Endothelial cell (in vitro differentiated cells): ENCODE measurements around the gene IL23A. TPM values are rescaled to one million over a fixed set of nuclear protein-coding genes. Genes with fewer than 3 reads are reported as not detected.
A peak's percentile ranks its signal among the peaks of the same experiment; 100 is the strongest.

Experiments
- DNase-seq: peaks from one replicate; pipeline ENCODE4 v3.0.0; 2021; ENCODE audit warnings: low spot score
- H3K27ac Mint-ChIP-seq: one replicate; pipeline ENCODE4 v1.8.0; 2021; ENCODE audit warnings: mixed read lengths, inconsistent platforms; ENCODE audit not compliant: unreplicated experiment
- H3K27me3 Mint-ChIP-seq: one replicate; pipeline ENCODE4 v1.8.0; 2021; ENCODE audit warnings: mild to moderate bottlenecking, moderate library complexity, mixed read lengths, inconsistent platforms; ENCODE audit not compliant: unreplicated experiment
- H3K36me3 Mint-ChIP-seq: one replicate; pipeline ENCODE4 v1.8.0; 2021; ENCODE audit warnings: mild to moderate bottlenecking, low read depth, mixed read lengths, inconsistent platforms; ENCODE audit not compliant: unreplicated experiment
- H3K4me1 Mint-ChIP-seq: one replicate; pipeline ENCODE4 v1.8.0; 2021; ENCODE audit warnings: mild to moderate bottlenecking, mixed read lengths, inconsistent platforms; ENCODE audit not compliant: unreplicated experiment
- H3K4me3 Mint-ChIP-seq: one replicate; pipeline ENCODE4 v1.8.0; 2021; ENCODE audit warnings: mild to moderate bottlenecking, mixed read lengths, inconsistent platforms; ENCODE audit not compliant: unreplicated experiment
- H3K9me3 Mint-ChIP-seq: one replicate; pipeline ENCODE4 v1.8.0; 2021; ENCODE audit warnings: mixed read lengths, inconsistent platforms; ENCODE audit not compliant: unreplicated experiment
- CTCF ChIP-seq: fragments of 200-600 bp; sonication (generic); IDR thresholded peaks from one replicate; pipeline ENCODE4 v1.5.0; 2021; ENCODE audit warnings: antibody characterized with exemption; ENCODE audit not compliant: unreplicated experiment
- long read RNA-seq: library from polyadenylated mRNA; unstranded; transcript quantifications from one replicate; pipeline ENCODE4 v2.0.0, GENCODE V29; 2020; ENCODE audit not compliant: unreplicated experiment
- total RNA-seq: library from RNA; stranded (reverse); fragmentation: NEBNext Ultra II Directional; extraction: Animal tissue kit (Norgen Biotek cat#: 25700); gene quantifications from one replicate; pipeline ENCODE4 v1.2.1, GENCODE V29; 2021; ENCODE audit not compliant: unreplicated experiment

The IL23A gene, protein sequence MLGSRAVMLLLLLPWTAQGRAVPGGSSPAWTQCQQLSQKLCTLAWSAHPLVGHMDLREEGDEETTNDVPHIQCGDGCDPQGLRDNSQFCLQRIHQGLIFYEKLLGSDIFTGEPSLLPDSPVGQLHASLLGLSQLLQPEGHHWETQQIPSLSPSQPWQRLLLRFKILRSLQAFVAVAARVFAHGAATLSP
- total RNA-seq = 0.80 TPM
- long read RNA-seq = 0 reads

- H3K9me3 Mint-ChIP-seq = no peaks in the 10 kb centered on the region
- no peak for TF ChIP-seq CTCF
- H3K27me3 Mint-ChIP-seq = peaks cover 9% of the 10 kb centered on the region
- peaks cover 23% of the 10 kb centered on the region for H3K4me1 Mint-ChIP-seq
- peaks cover 8% of the 10 kb centered on the region for H3K36me3 Mint-ChIP-seq
- DNase-seq = no peak
- H3K27ac Mint-ChIP-seq = peak within 1 kb of the TSS; percentile 65
- H3K4me3 Mint-ChIP-seq = peak within 1 kb of the TSS; percentile 52
Measured at GRCh38 chr12:56338308-56339157, at the start of gene IL23A. TSS of gene IL23A (plus strand) at chr12:56338884. CDS start at chr12:56339045, 161 bp downstream.

DNA sequence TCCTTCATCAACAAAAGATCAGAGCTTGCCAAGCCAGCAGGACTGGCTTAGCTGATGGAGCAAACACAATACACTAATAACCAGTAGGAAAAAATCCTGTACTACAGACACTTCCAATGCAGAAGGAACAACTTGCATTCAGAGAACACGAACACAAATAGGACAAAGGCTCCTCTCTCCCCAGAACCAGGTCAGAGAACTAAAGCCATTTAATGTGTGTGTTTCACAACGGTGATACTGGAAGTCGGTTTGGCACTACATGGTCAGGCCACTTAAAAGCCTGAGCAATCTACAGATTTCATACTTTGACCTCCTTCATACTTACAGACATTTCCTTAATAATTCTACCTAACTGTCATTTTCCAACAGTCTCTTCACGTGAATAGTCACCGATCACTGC lies 44.9 kb upstream of the IL23A start:
- no peak for DNase-seq
- H3K4me1 Mint-ChIP-seq = no peaks in the 10 kb centered on the region
- H3K9me3 Mint-ChIP-seq = no peaks in the 10 kb centered on the region
- H3K36me3 Mint-ChIP-seq = peaks cover 10% of the 10 kb centered on the region
- no peaks in the 10 kb centered on the region for H3K27me3 Mint-ChIP-seq
- H3K4me3 Mint-ChIP-seq = no peak overlapping the region
- no peak for TF ChIP-seq CTCF
- no peak overlapping the region for H3K27ac Mint-ChIP-seq

GRCh38 chr12:56296295-56296694 lies 42.4 kb upstream of the IL23A start:
- no peak overlapping the region for H3K27ac Mint-ChIP-seq
- no peak for DNase-seq
- H3K4me3 Mint-ChIP-seq = no peak overlapping the region
- H3K4me1 Mint-ChIP-seq = peaks cover 10% of the 10 kb centered on the region
- H3K36me3 Mint-ChIP-seq = peaks cover 4% of the 10 kb centered on the region
- H3K27me3 Mint-ChIP-seq = peaks cover 6% of the 10 kb centered on the region
- TF ChIP-seq CTCF = no peak
- H3K9me3 Mint-ChIP-seq = no peaks in the 10 kb centered on the region

- Mint-ChIP-seq H3K27me3 (peaks cover 7% of the 10 kb centered on the region), H3K36me3 (peaks cover 4% of the 10 kb centered on the region), H3K27ac (no peak overlapping the region), H3K9me3 (no peaks in the 10 kb centered on the region), H3K4me1 (peaks cover 10% of the 10 kb centered on the region), H3K4me3 (no peak overlapping the region)
- TF ChIP-seq CTCF = no peak
- DNase-seq = no peak
Measured at GRCh38 chr12:56297400-56297799, 41.3 kb upstream of the IL23A start.

DNA sequence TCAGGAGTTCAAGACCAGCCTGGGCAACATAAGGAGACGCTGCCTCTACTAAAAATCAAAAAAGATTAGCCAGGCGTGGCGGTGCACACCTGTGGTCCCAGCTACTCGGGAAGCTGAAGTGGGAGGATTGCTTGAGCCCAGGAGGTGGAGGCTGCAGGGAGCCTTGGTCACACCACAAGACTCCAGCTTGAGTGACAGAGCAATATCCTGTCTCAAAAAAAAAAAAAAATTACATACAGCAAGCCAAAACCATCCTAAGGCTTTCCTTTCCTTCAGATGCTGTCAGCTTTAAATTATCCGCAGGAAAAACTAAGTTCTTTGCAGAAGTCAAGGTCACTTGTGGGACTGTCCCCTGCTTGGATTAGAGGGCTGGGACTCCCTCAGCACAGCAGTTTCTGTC lies 39.9 kb upstream of the IL23A start:
- no peak overlapping the region for H3K27ac Mint-ChIP-seq
- no peaks in the 10 kb centered on the region for H3K9me3 Mint-ChIP-seq
- H3K36me3 Mint-ChIP-seq = peaks cover 4% of the 10 kb centered on the region
- peaks cover 10% of the 10 kb centered on the region for H3K4me1 Mint-ChIP-seq
- H3K4me3 Mint-ChIP-seq = peak overlapping the region; percentile 97
- no peak for DNase-seq
- TF ChIP-seq CTCF = no peak
- H3K27me3 Mint-ChIP-seq = peaks cover 7% of the 10 kb centered on the region
